ENCODE results near the gene SEBOX.

SEBOX gene

GRCh38 chr17:28318759-28319597, 46.0 kb downstream of the SEBOX start, which contains the start of gene TMEM97:
Gene TMEM97, plus strand, starts transcription at chr17:28319200. Its CDS starts 40 bp downstream, at chr17:28319240.
- DNase-seq (ENCODE audit: low spot score): peak; percentile 99

DNA sequence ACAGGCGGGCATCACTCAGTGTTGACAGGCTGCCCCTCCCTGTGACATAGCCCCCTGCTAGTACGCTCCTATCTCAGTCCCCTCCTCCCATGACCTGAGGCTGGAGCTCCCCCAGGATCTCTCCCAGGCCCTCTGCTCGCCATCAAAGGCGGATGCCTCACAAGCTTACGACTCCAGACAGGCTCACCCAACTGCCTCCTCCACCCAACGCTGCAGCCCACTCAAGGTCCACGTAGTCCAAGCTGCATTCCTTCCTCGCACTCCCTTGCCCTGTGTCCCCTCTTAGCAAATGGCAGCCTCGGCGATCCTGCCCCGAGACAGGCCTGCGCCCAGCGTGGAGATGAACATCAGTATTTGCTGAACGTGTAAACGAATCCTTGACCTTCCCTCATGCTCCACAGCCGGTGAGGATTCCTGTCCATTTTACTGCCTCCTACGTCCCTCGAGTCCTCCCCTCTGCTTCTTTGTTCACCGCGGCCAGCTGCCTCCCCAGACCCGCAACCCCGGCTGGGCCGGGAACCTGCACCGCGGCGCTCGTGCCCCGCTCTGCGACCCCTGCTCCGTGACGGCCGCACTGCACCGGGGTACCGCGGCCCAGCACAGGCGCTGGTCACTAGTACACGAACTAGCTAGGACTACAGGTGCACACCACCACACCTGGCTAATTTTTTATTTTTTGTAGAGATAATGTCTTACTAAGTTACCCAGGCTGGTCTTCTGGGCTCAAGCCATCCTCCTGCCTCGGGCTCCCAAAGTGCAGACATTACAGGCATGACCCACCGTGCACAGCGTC, 46.8 kb downstream of the SEBOX start:
- no peak for DNase-seq (ENCODE audit: low spot score)

GRCh38 chr17:28317099-28317965, 47.7 kb downstream of the SEBOX start:
- no peak for DNase-seq (ENCODE audit: low spot score)

GRCh38 chr17:28315846-28316705, 48.9 kb downstream of the SEBOX start:
- no peak for DNase-seq (ENCODE audit: low spot score)

DNA sequence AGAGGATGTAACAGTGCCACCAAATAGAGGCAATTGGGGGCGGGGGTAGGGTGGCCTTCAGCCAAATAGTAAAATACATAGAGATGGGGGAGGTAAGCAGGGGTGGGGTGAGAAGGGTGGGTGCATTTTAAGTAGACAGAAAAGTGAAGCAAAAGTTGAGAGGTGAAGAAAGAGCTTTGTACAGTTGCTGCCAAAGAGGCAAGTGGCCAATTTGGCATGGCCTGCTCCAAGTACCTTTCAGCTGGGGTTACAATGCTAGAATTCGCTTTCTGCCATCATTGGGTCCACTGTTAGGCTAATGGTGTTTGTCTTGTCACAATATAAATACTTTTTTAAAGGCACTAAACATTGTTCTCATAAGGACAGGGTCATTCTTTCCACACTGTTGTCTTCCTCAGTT, 51.2 kb downstream of the SEBOX start:
- DNase-seq (ENCODE audit: low spot score): no peak

Data from Ammon's horn (tissue), 1 donor.